Measurements from ENCODE around the gene MMP21.

GRCh38 chr10:125797424-125797823 lies 21.8 kb upstream of the MMP21 start:
- TF ChIP-seq CTCF (IDR thresholded peaks at IDR 0.05; ENCODE audit: poor library complexity) (no peak), EZH2phosphoT487 (IDR thresholded peaks at IDR 0.05; ENCODE audit: low read depth, severe bottlenecking, unreplicated experiment) (no peak), EZH2 (IDR thresholded peaks at IDR 0.05; ENCODE audit: borderline replicate concordance) (no peak)

Measured in hepatocyte (in vitro differentiated cells).